Middle frontal gyrus (tissue), 1 donor: Measurements from ENCODE around the gene AMIGO1.

ENCODE experiments used
- DNase-seq: peaks from one replicate; pipeline ENCODE4 v3.0.0-alpha.2; 2015; ENCODE audit warnings: low spot score; ENCODE audit errors: extremely low spot score

AMIGO1 gene

GRCh38 chr1:109532365-109533136 lies 23.0 kb upstream of the AMIGO1 start:
- DNase-seq: peak; percentile 75

DNA sequence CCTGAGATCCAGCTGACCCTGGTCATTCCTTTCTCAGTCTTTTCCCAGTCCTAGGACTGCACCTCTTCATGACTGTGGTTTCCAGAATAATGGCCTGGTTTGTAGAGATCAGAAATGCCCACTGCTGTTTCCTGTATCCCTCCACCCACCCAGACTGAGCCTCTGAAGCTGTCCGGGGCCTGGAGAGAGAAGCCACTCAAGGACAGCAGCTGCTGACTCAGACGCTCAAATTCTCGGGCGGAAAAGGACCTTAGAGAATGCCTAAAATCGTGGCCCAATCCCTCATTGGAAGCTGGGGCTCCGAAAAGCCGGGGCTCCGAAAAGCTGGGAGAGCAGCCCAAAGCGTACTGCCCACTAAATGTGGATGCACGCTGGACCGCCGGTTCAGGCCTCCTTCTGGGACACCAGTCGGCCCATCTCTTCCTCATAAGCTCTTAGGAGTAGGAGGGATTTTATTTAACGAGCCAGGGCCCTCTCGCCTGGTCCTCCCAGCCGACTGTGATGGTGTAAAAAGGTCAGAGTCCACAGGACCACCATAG lies 22.4 kb upstream of the AMIGO1 start:
- no peak for DNase-seq

- no peak for DNase-seq
Measured at GRCh38 chr1:109531380-109531779, 21.9 kb upstream of the AMIGO1 start.

- no peak for DNase-seq
Measured at GRCh38 chr1:109530457-109531087, 21.0 kb upstream of the AMIGO1 start.

GRCh38 chr1:109529881-109530456 lies 20.4 kb upstream of the AMIGO1 start:
- no peak for DNase-seq

GRCh38 chr1:109528712-109529111 lies 19.2 kb upstream of the AMIGO1 start:
- no peak for DNase-seq

- DNase-seq: no peak
Measured at GRCh38 chr1:109527846-109528695, 18.5 kb upstream of the AMIGO1 start.

DNA sequence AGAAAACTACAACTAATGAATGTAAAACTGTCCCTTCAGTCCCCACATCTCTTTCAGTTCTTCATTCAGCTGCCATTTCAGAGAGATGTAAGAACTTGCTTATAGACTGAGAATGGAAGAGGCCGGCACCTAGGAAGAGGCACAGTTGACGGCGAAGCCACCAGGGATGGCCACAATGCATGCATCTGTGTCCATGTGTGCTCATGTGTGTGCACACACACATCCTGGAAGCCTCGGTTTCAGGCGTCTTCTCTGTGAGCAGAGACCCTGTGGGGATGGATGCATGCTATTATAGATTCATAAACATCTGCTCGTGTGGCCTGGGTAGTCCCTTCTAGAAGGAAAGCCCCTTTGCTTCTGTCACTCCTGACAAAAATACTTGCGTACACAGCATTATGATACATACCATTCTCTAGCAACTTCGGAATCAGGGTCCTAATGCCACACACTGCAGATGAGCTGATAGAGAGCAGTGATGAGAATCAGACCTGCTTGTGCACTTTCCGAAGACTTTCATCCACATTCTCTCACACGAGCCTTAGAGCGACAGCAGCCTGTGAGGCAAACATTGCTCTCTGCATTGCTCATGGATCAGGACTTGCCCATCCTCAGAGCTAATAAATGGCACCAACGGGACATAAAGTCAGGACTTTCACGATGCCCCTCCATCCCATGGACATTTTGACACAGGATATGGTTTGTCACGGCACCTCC lies 17.7 kb upstream of the AMIGO1 start:
- no peak for DNase-seq

- DNase-seq: no peak
Measured at GRCh38 chr1:109523706-109524105, 14.2 kb upstream of the AMIGO1 start.

DNA sequence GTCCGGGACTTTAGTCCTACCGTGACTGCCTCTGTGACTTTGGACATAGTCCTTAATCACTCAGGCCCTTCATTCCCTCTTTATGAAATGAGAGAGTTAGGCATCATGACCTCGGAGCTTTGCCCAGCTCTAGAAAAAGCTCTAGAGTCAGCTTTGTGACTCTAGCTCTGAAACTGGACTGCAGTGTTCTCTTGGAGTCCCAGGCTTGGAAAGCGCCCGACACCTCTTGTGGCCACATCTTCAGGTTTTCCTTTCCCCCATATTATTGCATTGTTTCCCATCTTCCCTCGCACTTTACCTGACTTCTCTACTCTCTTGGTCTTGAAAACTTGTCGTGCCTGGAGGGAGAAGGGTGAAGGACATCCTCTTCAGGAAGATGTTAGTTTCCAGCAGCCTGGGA lies 12.5 kb upstream of the AMIGO1 start:
- no peak for DNase-seq

DNA sequence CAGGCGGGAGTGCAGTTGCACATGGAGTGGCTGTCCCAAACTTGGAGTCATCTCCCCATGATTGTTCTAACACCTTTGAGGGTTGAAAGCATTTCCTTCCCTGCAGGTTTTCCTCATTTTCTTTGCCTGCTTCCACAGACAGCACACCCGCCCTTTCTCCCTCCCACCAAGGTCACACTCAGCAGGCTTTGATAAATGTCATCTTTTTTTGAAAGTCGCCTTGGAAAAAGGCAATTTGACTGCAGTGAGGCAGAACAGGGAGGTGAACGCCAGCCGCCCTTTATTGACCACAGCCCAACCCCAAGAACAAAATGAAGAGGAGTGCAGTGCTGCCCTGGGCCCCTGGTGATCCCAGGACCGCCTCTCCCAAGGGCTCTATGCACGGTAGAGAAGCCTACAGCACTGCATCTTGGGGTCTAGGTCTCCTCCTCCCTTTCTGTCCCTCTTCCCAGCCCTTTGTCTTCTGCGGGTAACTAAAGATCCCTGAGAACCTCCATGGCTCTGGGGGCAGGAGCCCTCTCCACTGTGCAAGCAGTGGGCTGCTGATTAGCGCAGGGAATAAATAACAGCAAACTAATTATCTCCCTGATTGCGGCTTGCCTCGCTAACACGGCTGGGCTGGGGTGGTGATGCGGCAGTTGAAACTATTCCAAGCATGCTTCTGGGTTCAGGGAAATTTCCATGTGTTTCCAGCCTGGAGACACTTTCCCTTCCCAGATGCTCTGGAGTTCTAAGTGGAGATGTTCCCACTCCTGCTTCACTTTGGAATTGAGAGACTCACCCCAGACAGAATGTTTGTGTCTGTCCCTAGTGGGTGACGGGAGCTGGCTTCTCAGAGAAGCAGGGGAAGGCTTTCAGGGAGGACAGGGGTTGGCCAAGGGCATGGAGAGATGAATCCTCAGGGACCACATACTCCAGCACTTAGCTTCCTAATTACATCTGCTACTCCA lies 11.8 kb upstream of the AMIGO1 start:
- DNase-seq: no peak

- DNase-seq: no peak
Measured at GRCh38 chr1:109517337-109517736, 7.8 kb upstream of the AMIGO1 start.

GRCh38 chr1:109516872-109517271 lies 7.3 kb upstream of the AMIGO1 start:
- DNase-seq: no peak

- DNase-seq: no peak
Measured at GRCh38 chr1:109514846-109515245, 5.3 kb upstream of the AMIGO1 start.

DNA sequence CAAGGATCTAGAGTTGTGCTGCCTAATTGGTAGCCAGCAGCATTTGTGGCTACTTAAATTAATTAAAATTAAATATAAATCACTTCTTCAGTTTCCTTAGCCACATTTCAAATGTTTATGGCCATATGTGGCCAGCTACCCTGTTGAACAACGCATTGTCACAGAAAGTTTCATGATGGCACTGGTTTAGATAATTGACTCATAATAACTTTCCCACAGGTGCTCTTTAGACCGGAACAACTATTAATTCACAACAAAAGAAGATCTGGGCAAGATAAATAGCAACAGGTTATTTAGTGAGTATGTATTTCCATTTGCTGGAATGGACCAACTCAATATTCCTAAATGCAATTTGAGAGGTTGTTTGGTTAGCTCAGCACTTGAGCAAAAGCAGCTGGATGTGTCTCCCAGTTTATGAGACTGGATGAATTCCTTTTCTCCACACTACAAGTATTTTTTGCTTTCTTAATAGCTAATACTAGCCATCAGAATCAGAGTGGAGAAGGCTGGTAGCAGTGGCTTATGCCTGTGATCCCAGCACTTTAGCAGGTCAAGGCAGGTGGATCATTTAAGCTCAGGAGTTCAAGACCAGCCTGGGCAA lies 3.7 kb upstream of the AMIGO1 start:
- DNase-seq: no peak

DNA sequence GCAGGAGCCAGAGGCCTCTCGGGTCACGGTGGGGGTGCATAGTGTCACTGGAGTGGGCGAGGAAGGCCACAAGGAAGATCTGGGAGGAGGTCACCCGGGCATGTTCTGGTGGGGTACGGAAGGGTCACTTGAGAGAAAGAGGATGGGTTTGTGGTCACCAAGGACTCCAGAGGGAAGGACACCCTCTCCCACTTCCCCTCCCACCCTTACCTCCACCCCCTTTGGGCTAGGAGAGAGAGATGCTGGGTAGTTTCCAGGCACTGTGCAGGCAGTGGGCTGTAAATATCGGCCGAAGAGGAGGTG lies 703 bp downstream of the AMIGO1 start:
- DNase-seq: no peak

DNA sequence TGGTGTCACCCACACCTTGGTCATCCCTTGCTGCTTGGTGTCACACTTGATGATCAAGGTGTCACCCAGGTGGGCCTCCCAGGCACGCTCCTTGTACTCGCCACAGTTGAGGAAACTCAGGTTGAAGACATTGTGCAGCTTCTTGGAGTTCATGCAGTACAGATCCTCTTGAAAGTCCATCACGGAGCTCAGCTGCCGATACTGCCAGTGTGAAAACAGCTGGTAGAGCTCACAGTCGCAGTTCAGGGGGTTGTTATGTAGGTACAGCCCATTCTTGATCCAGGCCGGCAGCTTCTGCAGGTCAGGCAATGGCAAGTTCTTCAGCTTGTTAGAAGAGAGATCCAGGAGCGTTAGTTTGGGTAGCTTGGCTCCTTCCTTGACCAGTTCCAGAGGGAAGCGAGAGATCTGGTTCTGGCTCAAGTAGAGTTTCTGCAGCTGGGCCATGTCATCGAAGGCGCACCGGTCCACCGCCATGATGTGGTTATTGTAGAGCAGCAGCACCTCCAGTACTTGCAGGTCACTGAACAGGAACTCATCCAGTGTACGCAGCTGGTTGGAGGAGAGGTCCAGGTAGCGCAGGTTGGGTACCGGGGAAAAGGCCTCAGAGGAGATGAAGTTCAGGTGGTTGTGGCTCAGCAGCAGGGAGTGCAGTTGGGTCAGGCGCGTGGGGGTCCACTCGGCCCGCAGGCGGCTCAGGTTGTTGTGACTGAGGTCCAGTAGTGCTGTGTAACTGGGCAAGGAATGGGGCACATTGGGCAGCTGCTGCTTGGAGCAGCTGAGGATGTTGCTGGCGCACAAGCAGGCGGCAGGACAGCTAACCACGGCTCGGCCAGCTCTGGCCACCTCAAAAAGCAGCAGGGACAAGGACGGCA lies 1.3 kb downstream of the AMIGO1 start:
- DNase-seq: no peak

DNA sequence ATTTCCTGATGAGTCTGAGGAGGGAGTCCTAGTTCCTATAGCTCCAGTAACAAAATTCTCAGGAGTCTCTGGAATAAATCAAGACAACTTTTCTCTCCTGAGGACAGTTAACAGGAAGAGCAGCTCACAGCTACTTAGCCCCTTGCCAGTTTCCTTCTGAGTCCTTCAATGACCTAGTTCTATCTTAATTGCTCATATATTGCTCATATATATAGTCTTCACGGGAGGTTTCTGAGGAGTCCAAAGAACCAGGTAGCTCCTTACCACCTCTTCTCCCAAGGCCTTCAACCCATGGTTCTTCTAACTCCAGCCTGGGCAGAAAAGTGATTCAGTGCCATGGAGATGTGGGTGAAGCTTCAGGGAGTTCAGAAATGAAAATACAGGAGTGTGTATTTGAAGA lies 4.6 kb downstream of the AMIGO1 start:
- DNase-seq: no peak

- DNase-seq: no peak
Measured at GRCh38 chr1:109503935-109504334, 5.6 kb downstream of the AMIGO1 start.
